WERI-Rb-1 (cell line): ENCODE results near the gene MRPS5.

Source experiments
- DNase-seq: peaks from one replicate; pipeline ENCODE4 v3.0.0-alpha.2; 2020
- H3K27ac ChIP-seq: fragments of 250-450 bp; sonication (Bioruptor Pico); 2 replicates; pipeline ENCODE4 v1.5.1; 2020; ENCODE audit warnings: mild to moderate bottlenecking, moderate library complexity
- H3K27me3 ChIP-seq: fragments of 250-450 bp; sonication (Bioruptor Pico); 2 replicates; pipeline ENCODE4 v1.5.1; 2021; ENCODE audit warnings: mild to moderate bottlenecking, low read depth, moderate library complexity; ENCODE audit not compliant: insufficient read depth, severe bottlenecking
- H3K36me3 ChIP-seq: fragments of 250-450 bp; sonication (Bioruptor Pico); 2 replicates; pipeline ENCODE4 v1.5.1; 2020; ENCODE audit warnings: mild to moderate bottlenecking, moderate library complexity
- H3K4me3 ChIP-seq: 2 replicates; pipeline ENCODE4 v1.5.1; 2011; ENCODE audit warnings: low read depth, mild to moderate bottlenecking, control low read depth, low read length
- H3K9me3 ChIP-seq: fragments of 250-450 bp; sonication (Bioruptor Pico); 2 replicates; pipeline ENCODE4 v1.5.1; 2021; ENCODE audit warnings: mild to moderate bottlenecking, moderate library complexity; ENCODE audit not compliant: severe bottlenecking
- CTCF ChIP-seq: IDR thresholded peaks from 2 replicates; pipeline ENCODE4 v1.5.1; 2011; ENCODE audit warnings: low read depth, mild to moderate bottlenecking, control low read depth, inconsistent platforms, low read length

Gene MRPS5

GRCh38 chr2:95058466-95058988 lies 63.1 kb downstream of the MRPS5 start:
- H3K27me3 ChIP-seq, result no peaks in the 10 kb centered on the region
- H3K9me3 ChIP-seq, result no peaks in the 10 kb centered on the region
- no peak overlapping the region for H3K27ac ChIP-seq
- H3K4me3 ChIP-seq, result no peak overlapping the region
- H3K36me3 ChIP-seq, result no peaks in the 10 kb centered on the region
- no peak for TF ChIP-seq CTCF
- no peak for DNase-seq

GRCh38 chr2:95057535-95058370 lies 63.9 kb downstream of the MRPS5 start:
- Histone ChIP-seq H3K36me3 (no peaks in the 10 kb centered on the region), H3K9me3 (no peaks in the 10 kb centered on the region), H3K27ac (no peak overlapping the region), H3K27me3 (no peaks in the 10 kb centered on the region), H3K4me3 (no peak overlapping the region)
- TF ChIP-seq CTCF, result no peak
- DNase-seq, result no peak

GRCh38 chr2:95056461-95057459 lies 64.8 kb downstream of the MRPS5 start:
- DNase-seq, result no peak
- Histone ChIP-seq H3K27me3 (no peaks in the 10 kb centered on the region), H3K36me3 (no peaks in the 10 kb centered on the region), H3K27ac (no peak overlapping the region), H3K9me3 (no peaks in the 10 kb centered on the region), H3K4me3 (no peak overlapping the region)
- TF ChIP-seq CTCF, result no peak

- no peak overlapping the region for H3K27ac ChIP-seq
- no peak for TF ChIP-seq CTCF
- no peak for DNase-seq
- no peaks in the 10 kb centered on the region for H3K27me3 ChIP-seq
- no peaks in the 10 kb centered on the region for H3K9me3 ChIP-seq
- no peak overlapping the region for H3K4me3 ChIP-seq
- H3K36me3 ChIP-seq, result no peaks in the 10 kb centered on the region
Observed at GRCh38 chr2:95056044-95056443, 65.6 kb downstream of the MRPS5 start.

- TF ChIP-seq CTCF, result no peak
- H3K27me3 ChIP-seq, result no peaks in the 10 kb centered on the region
- no peaks in the 10 kb centered on the region for H3K36me3 ChIP-seq
- DNase-seq, result no peak
- H3K4me3 ChIP-seq, result no peak overlapping the region
- H3K27ac ChIP-seq, result no peak overlapping the region
- no peaks in the 10 kb centered on the region for H3K9me3 ChIP-seq
Observed at GRCh38 chr2:95055262-95055661, 66.3 kb downstream of the MRPS5 start.
